HG02798 (cell line): Measurements from ENCODE around the gene FAM193A.
A peak's percentile ranks its signal among the peaks of the same experiment; 100 is the strongest.
"Not testable (repeated sequence)": the region's sequence is repeated elsewhere in the genome, so short reads cannot be mapped to it uniquely, and the experiment has no call there.

Experiments
- ATAC-seq: cut with Tn5 transposase; IDR thresholded peaks from one replicate; pipeline ENCODE4 v1.9.1; 2021; ENCODE audit warnings: mild to moderate bottlenecking; ENCODE audit not compliant: unreplicated experiment, poor library complexity

Gene FAM193A

DNA sequence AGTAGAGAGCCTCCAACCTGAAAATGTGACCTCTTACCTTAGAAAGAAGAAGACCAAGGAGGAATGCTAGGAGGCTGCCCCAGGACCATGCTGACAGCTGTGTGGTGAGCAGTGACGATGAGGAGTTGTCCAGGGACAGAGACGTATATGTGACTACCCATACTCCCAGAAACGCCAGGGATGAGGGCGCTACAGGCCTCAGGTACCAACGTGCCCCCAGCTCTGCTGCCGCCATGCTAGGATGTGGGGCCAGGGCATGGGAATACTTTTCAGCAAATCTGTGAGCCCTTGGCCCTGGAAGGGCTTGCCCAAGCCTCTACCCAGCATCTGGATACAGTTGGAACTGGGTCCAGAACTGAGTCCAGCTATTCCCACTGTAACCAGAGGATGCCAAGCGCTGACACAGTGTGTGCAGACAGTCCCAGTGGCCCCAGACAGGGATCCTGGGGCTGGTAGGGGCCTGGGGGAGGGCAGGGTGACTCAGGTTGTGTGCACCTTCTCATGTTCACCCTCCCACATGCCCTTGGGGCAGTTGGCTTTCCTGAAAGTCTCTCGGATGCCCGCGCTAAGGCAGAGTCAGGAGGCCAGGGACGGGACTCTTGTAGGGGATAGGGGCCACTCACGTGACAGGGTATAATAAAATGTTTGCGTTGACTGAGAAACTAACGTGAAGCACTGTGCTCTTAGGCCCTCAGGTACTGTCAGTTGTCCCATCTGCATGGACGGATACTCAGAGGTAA lies 23.9 kb upstream of the FAM193A start:
- ATAC-seq: no peak

DNA sequence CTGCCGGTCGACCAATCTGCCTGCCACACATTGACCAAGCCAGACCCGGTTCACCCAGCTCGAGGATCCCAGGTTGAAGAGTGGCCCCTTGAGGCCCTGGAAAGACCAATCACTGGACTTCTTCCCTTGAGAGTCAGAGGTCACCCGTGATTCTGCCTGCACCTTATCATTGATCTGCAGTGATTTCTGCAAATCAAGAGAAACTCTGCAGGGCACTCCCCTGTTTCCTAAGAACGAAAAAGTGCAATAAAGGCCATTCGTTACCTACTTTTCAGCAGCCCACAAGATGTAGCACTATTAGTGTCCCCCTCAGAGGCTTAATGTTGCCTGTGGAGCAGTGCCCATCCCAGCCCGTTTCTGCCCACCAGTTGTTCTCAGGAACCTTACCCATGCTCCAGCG lies 22.3 kb upstream of the FAM193A start:
- ATAC-seq: not testable (repeated sequence)

DNA sequence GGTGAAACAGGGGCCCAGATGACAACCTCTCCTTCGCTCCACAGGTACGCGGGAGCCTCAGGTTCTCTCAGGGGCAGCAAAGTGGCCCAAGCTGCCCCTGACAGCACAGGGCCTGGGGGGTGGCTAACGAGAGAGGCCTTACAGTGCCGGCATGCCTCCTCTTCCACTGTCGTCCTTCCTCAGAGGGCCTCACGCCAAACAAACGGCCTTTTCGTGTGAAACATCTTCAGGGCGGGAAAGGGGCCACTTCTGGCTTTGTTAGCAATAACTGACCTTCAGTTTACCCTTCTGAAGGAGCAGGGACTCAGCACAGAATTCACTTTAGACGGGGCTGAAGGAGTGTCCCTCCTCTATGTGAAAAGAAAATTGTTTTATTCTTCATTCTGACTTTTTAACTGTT lies 21.5 kb upstream of the FAM193A start:
- ATAC-seq: not testable (repeated sequence)

DNA sequence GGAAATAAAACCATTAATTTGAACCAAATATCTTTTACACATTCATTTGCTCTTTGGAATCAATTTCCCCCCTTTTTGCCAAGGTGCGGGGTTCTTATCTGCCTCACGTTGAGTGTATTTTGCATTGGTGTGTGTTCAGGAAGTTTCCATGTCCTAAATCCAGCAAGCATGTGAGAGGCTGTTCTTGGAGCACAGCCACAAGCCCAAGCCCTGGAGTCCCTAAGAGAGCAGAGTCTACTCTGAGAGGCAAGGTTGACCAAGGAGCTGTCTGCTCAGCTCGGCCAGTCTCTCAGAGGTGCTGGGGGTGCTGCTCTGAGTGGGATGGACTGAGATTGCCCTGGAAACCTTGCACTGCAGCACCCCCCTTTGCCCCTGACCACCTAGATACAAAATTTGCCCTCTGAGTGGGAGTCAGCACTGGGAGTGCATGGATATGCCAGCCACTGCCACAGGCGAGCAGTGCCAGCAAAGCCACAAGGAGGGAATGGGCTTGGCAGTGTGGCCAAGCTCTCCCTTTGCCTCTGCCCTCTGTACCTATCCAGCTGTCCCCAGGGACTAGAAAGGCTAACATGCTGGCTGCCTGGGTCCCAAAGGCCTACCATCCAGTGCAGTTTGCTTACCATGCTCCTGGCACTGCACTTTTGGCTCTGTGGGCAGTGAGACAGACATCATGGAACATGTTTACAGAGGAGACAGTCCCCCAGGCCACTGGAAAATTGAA lies 20.5 kb upstream of the FAM193A start:
- ATAC-seq: no peak

DNA sequence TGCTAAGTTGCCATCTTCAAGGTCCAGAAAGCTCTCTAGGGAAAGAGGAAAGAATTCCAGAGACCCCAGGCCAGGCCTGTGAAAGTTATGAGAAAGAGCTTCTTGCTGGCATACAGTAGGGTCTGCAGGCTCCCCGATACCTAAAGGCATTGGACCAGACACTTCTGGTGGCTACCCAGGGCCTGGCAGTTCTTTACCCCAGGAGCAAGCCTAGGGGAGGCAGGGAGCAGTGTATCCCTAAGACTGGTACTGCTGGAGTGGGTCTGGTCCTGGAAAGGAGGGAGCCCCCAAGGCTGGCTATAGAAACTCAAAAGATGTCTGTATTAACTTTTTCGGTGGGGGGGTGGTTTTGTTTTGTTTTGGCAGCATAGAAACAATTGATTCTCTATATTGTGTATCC lies 19.8 kb upstream of the FAM193A start:
- ATAC-seq: no peak

DNA sequence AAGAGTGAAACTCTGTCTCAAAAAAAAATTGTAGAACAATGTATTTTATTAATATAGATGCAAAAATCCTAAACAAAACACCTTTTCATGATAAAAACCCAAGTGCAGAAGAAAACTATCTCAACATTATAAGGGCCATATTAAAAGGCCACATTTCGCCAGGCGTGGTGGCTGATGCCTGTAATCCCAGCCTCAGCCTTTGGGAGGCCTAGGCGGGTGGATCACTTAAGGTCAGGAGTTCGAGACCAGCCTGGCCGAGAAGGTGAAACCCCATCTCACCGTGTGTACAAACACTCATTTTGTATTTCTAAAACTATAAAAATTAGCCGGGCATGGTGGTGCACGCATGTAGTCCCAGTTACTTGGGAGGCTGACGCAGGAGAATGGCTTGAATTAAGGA lies 9.9 kb upstream of the FAM193A start:
- no peak for ATAC-seq

DNA sequence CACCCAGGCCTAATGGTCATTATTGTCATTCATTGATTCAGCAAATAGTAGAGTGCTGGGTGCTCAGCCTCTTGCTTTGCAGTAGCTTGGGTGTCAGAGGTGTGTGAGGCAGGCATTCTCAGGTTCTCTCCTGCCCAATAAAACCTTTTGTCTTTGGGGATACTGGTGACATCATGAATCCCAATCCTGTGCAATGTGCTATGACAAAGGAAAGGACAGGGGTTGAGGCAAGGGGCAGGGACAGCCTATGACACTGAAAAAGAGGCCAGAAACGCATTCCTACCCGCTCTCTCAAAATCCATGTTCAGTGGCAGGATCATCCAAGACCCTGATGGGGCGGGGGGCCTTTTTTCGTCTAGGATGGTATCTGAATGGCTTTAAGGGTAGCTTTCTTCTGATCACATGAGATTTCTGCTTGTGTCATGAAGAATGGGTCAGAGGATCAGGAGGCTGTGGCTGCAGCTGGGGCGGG lies 1.5 kb upstream of the FAM193A start:
- ATAC-seq: no peak

DNA sequence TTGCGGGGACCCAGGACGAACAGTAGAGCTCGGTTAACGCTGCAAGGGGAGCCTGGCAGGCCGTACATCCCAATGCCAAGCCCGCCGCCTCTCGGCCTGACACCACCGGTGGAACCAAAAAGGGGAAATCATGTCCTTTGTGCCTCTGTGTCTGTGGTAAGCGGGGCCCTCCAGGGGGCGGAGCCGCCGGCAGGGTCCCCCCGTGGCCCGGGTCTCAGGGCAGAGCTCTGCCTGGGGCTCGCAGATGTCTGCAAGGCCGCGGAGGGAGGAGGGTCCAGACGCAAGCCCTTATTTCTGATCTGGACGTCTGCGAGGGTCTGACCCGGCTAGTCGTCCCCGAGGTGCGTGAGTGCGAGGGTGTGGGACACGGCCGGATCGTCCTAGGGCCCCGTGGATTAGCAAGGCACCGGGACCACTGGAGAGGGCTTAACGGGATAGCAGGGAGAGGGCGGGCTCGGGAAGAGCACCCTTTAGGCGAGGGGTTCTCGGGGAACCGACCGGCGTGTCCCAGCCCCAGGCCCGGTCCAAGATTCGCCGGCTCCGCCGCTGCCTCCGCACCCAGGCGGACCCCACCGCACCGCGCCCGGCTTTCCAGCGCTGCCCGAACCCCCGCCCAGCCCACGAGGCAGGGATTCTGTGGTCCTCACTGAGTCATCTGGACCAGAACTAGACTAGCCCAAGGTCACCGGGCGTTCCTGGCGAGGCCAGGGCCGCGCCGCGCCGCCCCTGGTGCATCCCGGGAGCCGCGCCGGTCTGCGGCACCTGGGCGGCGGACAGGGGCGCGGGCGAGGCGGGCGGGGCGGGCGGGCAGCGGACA lies 863 bp upstream of the FAM193A start:
- ATAC-seq: no peak

DNA sequence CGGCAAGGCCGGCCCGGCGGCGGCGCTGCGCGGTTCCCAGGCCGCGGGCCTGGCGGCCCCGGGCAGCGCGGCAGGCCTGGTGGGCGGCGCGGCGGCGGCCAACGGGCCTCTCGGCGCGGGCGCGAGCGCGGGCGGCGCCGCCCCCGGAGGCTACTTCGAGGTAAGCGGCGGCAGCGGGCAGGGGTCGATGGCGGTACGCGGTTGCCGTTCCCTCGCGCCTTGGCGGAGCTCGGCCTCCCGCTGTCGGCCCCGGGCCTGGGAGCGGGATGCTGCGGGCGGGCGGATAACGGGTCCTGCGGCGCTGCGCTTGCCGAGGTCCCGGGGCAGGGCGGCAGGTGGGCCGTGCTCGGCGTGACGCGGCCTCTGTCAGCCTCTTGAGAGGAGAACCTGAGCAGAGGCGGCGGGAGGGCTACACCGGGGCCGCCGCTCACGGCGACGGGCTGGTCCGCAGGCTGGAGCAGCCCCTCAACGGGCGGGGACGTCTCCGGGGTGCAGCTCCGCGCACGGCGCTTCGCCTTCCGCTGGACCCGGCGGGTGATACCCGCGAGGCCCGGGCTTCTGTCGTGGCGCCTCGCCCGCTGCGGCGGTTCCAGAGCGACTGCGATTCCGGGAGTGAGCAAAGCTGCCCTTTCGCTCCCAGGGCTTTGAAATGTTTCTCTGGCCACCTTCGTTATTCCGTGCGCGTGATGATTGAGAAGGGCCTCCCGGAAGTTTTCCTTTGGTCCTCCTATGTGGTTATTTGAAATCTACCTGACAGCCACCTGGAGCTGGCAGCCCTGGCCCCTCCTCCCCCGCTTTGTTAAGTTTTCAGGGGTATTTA lies 774 bp downstream of the FAM193A start:
- peak; percentile 20 for ATAC-seq

DNA sequence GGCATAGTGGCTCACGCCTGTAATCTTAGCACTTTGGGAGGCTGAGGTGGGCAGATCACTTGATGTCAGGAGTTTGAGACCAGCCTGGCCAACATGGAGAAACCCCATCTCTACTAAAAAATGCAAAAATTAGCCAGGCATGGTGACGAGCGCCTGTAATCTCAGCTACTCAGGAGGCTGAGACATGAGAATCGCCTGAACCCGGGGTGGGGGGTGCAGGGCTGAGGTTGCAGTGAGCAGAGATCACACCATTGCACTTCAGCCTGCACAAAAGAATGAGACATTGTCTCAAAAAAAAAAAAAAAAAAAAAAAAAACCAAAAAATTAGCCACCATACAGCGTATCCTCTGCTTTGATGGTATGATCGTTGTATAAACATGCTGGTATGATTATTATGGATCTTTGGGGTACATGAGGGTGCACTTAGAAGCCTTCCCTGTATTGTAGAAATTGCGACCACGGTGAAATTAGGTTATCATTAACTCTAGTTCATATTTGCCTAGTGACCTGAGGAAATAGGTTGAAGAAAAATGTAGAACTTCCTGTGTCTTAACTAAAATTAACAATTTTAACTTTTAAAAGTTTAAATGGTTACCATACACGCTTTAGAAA lies 7.2 kb downstream of the FAM193A start:
- ATAC-seq: not testable (repeated sequence)

DNA sequence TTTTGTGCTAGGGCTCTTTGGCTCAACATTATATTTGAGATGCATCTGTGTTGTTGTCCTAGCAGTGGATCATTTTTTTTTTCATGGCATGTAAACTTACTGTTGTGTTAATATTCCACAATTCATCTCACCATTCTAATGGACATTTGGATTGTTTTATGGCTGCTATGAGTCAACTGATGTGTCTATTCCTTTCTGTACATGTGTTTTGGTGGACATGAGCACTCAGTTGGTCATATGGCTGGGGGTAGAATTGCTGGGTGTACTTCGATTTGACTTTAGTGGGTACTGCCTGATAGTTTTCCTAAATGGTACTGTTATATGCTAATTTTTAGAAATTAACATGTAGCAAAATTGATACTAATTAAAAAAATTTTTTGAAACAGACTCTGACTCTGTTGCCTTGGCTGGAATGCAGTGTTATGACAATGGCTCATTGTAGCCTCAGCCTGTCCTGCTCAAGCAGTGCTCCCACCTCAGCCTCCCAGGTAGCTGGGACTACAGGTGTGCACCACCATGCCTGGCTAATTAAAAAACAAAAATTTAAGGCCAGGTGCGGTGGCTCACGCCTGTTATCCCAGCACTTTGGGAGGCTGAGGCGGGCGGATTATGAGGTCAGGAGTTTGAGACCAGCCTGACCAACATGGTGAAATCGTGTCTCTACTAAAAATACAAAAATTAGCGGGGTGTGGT lies 9.0 kb downstream of the FAM193A start:
- ATAC-seq: no peak

DNA sequence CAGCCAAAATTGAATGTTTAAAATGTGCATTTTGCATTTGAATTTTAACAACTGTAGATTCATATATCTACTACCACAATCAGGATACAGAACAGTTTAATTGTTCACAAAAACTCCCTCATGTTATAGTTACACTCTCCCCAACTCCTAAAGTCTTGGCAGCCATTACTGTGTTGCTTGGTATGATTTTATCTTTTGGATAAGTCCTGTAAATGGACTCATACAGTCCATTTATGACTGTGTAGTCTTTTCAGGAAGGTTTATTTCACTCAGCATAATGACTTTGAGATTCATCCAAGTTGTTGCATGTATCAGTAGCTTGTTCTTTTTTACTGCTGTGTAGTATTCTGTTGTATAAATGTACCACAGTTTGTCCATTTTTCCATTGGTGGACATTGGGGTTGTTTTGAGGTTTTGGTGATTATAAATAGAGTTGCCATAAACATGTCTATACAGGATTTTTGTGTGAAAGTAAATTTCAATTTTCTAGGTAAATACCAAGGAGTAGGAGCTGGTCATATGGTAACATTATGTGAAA lies 9.9 kb downstream of the FAM193A start:
- ATAC-seq: no peak

DNA sequence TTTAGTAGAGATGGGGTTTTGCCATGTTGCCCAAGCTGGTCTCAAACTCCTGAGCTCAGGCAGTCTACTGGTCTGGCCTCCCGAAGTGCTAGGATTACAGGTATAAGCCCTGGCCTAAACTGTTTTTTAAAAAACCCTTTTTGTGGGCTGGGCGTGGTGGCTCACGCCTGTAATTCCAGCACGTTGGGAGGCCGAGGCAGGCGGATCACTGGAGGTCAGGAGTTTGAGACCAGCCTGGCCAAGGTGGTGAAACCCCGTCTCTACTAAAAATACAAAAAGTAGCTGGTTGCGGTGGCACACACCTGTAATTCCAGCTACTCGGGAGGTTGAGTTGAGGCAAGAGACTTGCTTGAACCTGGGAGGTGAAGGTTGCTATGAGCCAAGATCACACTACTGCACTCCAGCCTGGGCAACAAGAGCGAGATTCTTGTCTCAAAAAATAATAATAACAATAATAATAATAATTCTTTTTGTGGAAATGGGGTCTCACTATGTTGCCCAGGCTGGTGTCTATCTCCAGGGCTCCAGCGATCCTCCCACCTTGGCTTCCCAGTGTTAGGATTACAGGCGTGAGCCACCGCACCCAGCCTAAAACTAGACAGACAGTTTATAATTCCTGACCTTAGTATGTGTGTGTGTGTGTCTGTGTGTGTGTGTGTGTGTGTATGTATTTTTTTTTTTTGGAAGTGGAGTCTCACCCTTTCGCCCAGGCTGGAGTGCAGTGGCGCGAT lies 10.7 kb downstream of the FAM193A start:
- ATAC-seq: not testable (repeated sequence)

DNA sequence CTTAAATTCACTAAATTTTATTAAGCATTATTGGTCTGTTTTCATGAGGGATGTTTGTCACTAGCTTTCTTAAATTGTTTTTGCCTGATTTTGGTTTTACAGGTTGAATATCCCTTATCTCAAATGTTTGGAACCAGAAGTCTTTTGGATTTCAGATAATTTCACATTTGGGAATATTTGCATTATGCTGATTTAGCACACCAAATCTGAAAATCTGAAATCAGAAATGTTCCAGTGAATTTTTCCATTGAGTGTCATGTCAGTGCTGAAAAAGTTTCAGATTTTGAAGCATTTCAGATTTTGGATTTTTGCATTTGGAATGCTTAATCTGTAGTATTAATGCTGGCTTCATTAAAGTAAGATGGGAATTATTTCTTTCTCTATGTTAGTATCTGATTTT lies 14.7 kb downstream of the FAM193A start:
- no peak for ATAC-seq

DNA sequence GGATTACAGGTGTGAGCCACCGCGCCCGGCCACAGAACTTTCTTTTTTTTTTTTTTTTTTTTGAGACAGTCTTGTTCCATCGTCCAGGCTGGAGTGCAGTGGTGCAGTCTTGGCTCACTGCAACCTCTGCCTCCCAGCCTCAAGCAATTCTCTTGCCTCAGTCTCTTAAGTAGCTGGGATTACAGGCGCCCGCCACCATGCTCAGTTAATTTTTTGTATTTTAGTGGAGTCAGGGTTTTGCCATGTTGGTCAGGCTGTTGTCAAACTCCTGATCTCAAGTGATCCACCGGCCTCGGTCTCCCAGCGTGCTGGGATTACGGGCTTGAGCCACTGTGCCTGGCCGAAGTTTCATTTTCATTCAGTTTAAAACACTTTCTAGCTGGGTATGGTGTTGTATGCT lies 16.4 kb downstream of the FAM193A start:
- ATAC-seq: no peak

DNA sequence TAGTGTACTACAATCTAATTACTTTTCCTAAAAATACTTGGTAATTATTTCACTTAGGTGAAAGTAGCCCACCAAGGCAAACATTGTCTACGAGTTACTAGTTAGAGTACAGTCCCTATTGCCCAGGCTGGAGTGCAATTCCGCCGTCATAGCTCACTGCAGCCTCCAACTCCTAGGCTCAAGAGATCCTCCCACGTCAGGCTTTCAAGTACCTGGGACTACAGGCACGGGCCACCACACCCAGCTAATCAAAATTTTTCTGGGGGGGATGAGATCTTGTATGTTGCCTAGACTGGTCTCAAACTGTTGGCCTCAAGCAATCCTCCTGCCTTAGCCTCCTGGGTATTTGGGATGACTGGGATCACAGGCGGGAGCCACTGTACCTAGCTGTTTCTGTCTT lies 21.9 kb downstream of the FAM193A start:
- no peak for ATAC-seq

DNA sequence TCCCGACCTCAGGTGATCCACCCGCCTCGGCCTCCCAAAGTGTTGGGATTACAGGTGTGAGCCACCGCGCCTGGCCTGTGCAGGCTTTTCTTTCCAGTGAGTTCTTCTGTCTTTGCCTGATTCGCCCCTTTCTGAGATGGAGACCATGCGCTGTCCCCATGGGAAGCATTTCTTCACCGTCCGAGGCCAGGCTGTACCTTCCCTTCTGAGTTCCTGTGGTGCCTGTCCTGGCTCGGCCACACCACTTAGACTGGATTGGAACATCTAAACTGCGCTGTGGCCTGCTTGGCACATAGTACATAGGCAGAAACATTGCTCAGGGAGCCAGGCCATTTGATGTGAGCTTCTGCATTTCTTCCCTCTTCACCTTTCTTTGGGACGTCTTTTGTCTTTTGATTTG lies 23.7 kb downstream of the FAM193A start:
- ATAC-seq: no peak

DNA sequence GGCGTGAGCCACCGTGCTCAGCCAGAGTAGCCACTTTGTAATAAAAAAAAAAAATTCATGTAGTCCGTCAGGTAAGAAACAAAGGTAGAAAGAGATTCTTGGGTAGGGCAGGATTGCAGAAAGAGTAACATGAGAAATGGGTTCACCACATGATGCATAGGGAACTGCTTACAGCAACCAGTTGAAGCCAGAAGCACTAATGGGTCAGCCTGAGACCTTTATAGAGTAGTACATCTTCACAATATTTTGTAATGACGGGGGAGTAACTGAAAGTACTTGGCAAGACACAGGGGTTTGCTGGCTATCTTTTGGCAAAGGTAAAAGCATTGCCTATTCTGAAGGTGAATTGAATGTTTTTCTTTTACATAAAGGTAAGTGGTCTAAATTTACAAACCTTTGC lies 29.1 kb downstream of the FAM193A start:
- no peak for ATAC-seq
